NAMALWA (cell line): Measurements from ENCODE around the gene DIAPH3.

Experiments
- DNase-seq: peaks from one replicate; pipeline ENCODE4 v3.0.0-alpha.2; 2015; ENCODE audit warnings: low spot score

Gene DIAPH3

GRCh38 chr13:59960683-59961082 lies 203.0 kb downstream of the DIAPH3 start:
- no peak for DNase-seq

- DNase-seq = no peak
Observed at GRCh38 chr13:59957438-59957837, 206.3 kb downstream of the DIAPH3 start.

- DNase-seq = no peak
Observed at GRCh38 chr13:59954601-59955000, 209.1 kb downstream of the DIAPH3 start.

- no peak for DNase-seq
Observed at GRCh38 chr13:59951011-59951410, 212.7 kb downstream of the DIAPH3 start.

- no peak for DNase-seq
Observed at GRCh38 chr13:59950266-59950665, 213.5 kb downstream of the DIAPH3 start.

GRCh38 chr13:59948686-59949085 lies 215.0 kb downstream of the DIAPH3 start:
- DNase-seq = no peak

GRCh38 chr13:59946944-59947343 lies 216.8 kb downstream of the DIAPH3 start:
- DNase-seq = no peak

- DNase-seq = no peak
Observed at GRCh38 chr13:59931621-59932020, 232.1 kb downstream of the DIAPH3 start.

- no peak for DNase-seq
Observed at GRCh38 chr13:59924256-59924655, 239.5 kb downstream of the DIAPH3 start.

GRCh38 chr13:59915252-59915651 lies 248.5 kb downstream of the DIAPH3 start:
- DNase-seq = no peak

- DNase-seq = no peak
Observed at GRCh38 chr13:59914556-59914955, 249.2 kb downstream of the DIAPH3 start.

- DNase-seq = peak; percentile 64
Observed at GRCh38 chr13:59906413-59907049, 257.2 kb downstream of the DIAPH3 start.

- DNase-seq = no peak
Observed at GRCh38 chr13:59901191-59901590, 262.5 kb downstream of the DIAPH3 start.

GRCh38 chr13:59898066-59898465 lies 265.7 kb downstream of the DIAPH3 start:
- no peak for DNase-seq

- DNase-seq = no peak
Observed at GRCh38 chr13:59893266-59893665, 270.5 kb downstream of the DIAPH3 start.

GRCh38 chr13:59891053-59891452 lies 272.7 kb downstream of the DIAPH3 start:
- no peak for DNase-seq

GRCh38 chr13:59890054-59890453 lies 273.7 kb downstream of the DIAPH3 start:
- DNase-seq = no peak

GRCh38 chr13:59888408-59888807 lies 275.3 kb downstream of the DIAPH3 start:
- DNase-seq = no peak

GRCh38 chr13:59885076-59885475 lies 278.7 kb downstream of the DIAPH3 start:
- DNase-seq = no peak

- no peak for DNase-seq
Observed at GRCh38 chr13:59883885-59884284, 279.8 kb downstream of the DIAPH3 start.

- DNase-seq = no peak
Observed at GRCh38 chr13:59880468-59880867, 283.3 kb downstream of the DIAPH3 start.

- DNase-seq = no peak
Observed at GRCh38 chr13:59879281-59879680, 284.4 kb downstream of the DIAPH3 start.

GRCh38 chr13:59877933-59878332 lies 285.8 kb downstream of the DIAPH3 start:
- DNase-seq = no peak

- DNase-seq = no peak
Observed at GRCh38 chr13:59874973-59875372, 288.8 kb downstream of the DIAPH3 start.

- no peak for DNase-seq
Observed at GRCh38 chr13:59873856-59874255, 289.9 kb downstream of the DIAPH3 start.
